Measurements from ENCODE around the gene UCP1.
A peak's percentile ranks its signal among the peaks of the same experiment; 100 is the strongest.
"Not testable (repeated sequence)": the region's sequence is repeated elsewhere in the genome, so short reads cannot be mapped to it uniquely, and the experiment has no call there.

Gene UCP1

DNA sequence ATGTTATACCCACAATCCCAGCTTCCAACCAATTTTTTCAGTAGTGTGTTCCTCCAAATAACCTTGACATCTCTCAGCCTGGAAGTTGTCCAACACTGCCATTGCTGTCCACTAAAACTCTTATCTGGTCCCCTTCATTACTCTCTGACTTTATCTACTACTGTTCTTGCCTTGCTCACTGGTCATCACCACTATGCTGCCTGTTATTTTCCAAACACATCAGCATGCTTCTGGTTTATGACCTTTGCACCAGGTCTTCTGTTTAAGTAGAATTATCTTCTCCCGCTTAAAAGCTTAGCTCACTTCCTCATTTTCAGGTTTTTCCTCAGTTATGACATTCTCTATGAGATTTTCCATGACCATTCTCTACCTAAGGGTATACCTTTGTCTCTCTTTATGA is 39.3 kb downstream of the UCP1 start:
- no peak for DNase-seq

DNA sequence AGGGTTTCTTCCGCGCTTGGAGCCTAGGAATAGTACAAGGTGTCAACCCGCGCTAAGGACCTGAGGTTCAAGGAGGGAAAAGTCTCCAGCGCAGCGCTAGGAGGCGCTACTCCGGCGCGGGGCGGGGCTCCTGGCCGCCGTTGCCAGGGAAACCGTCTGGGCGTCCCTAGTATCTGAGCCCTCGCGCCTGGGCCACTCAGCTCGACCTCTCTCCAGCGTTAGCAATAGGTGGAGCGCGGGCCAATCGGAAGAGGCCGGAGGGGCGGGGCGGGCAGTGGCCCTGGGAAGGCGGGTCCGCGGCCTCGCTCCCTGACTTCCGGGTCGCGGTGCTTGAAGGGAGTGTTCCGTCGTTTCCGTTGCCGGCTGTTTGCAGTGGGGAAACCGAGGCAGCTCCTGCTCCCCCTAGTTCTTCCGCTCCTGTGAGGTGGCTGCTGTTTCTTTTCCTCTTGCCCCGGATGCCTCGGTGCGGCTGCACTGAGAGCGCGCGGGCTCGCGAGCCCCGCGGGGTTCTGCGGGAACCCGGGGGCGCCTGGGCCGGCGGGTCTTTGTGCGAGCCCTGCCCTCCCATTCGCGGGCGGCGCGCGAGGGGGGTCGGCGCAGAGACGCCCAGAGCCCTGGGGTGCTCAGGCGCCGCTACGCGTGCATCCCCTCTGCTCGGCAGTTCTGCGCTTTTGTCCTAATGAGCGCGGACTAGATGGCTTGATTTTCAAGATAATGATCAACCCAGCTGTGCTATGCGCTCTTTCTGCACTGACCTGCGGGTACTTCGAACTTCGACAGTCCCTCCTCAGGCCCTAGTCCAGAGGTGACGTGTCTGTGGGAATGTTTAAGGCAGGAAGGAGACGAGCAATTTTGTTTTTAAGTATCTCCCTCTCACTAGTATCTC is 44.7 kb downstream of the UCP1 start, which contains the start of gene ELMOD2:
Gene ELMOD2, plus strand, starts transcription at position 312 of the 886 bp plus-strand sequence. CDS start 1,261 bp downstream, outside the sequence.
- peak; percentile 99 for DNase-seq

DNA sequence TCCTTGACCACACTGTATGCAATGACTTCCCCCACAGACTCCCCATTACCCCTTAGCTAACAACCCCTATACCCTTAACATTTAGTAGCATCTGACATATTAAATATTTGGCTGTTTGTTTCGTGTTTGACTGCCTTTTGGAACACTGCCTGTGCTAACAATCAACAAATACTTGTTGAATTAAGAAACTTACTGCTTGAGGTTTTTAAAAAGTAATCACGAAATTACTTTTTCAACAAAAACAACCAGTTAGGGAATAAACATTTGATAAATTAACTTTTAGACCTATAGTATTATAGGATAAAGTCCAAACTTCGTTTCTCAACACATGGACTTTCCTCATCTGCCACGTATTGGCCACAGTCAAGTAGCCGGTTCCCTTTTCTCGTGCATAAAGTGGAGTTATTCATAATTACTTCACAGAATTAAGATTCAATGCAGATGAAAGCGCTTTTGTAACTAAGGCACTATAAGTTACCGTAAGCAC is 45.3 kb downstream of the UCP1 start:
- peak; percentile 86 for DNase-seq

DNA sequence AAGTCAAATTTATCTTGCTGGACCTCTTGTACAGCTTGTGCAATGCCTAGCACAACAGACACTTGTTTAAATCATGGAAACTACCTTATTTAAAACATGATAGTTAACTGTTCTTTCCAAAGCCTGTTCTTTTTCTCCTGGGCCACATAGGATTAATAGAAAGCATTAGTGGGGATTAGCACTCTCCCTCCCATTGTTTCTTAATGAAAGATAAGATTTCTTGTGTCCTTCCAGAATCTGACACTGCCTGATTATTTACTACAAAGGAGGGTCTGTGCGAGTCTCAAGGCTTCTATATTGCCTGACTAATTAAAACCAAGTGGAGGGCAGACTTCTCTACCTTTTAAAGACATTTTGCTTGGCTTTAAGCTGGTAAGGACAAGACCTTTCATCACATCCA is 53.3 kb downstream of the UCP1 start:
- DNase-seq = no peak

DNA sequence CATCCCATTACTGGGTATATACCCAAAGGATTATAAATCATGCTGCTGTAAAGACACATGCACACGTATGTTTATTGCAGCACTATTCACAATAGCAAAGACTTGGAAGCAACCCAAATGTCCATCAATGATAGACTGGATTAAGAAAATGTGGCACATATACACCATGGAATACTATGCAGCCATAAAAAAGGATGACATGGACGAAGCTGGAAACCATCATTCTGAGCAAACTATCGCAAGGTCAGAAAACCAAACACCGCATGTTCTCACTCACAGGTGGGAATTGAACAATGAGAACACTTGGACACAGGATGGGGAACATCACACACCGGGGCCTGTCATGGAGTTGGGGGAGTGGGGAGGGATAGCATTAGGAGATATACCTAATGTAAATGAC is 55.0 kb downstream of the UCP1 start:
- not testable (repeated sequence) for DNase-seq
